ENCODE data around the gene MRPL54. TPM values are rescaled to one million over a fixed set of nuclear protein-coding genes. Genes with fewer than 3 reads are reported as not detected.

MRPL54 gene
- total RNA-seq, 1 donor from 2014 or later: 35.9 TPM

DNA sequence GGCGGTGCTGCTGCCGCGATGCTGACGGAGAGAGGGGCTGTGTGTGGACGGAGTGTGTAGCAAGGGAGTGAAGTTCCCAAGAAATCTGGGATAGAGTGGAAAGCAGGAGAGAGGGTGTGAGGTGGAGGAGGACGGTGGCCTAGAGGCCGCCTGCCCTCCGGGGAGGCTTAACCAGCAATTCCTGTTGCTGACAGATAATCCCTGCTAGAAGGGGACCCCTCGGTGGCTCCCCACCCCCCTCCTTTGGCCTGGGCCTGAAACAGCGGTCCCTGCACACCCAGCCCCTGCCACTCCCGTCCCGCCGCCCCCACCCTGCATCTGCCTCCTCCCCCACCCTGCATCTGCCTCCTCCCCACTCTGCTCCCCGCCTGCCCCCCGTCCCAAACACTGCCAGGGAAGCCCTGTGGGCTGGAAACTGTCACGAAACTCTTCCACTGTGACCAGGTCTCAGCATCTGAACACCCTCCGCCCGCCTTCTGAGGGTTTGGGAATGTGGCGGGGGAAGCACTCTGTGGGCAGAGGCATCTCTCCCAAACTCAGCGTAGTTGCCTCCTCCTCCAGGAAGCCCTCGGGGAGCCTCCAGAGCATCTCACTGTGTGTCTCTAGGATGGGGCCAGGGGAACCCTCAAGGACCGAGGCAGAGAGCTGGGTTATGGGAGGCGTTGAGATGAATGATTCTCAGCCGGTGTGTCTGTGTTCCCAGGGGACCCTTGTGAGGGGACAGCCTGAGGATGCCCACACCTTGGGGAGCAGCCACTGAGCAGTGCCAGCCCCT is 40.8 kb downstream of the MRPL54 start:
- H3K36me3 Mint-ChIP-seq: no peaks in the 10 kb centered on the region
- no peak overlapping the region for H3K4me3 Mint-ChIP-seq
- peaks cover 49% of the 10 kb centered on the region for H3K27me3 Mint-ChIP-seq
- no peak for TF ChIP-seq CTCF (conservative IDR thresholded peaks at IDR 0.05)
- DNase-seq (ENCODE audit: extremely low spot score, unreplicated experiment): no peak
- H3K9me3 Mint-ChIP-seq: no peaks in the 10 kb centered on the region
- H3K4me1 Mint-ChIP-seq (ENCODE audit: unreplicated experiment): no peaks in the 10 kb centered on the region
- no peak overlapping the region for H3K27ac Mint-ChIP-seq

DNA sequence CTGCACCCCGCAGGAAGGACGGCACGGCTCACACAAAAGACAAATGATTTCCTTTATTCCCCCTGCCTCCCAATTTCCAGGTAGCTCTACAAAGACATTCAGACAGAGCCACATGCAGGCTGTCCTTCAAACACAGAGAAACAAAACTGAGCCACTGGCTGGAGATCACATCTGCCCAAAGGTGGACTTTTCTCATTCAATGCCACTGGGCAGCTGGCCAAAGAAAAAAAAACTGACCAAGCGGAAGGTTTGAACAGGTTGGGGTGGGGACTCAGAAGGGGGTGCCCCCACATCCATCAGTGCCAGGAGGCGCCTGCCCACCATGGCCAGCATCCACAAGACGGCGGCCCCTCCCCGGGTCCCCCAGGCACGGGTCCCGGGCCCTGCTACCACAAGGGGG is 41.5 kb downstream of the MRPL54 start:
- TF ChIP-seq CTCF (conservative IDR thresholded peaks at IDR 0.05): no peak
- no peak for DNase-seq (ENCODE audit: extremely low spot score, unreplicated experiment)
- H3K27ac Mint-ChIP-seq: no peak overlapping the region
- no peaks in the 10 kb centered on the region for H3K9me3 Mint-ChIP-seq
- no peaks in the 10 kb centered on the region for H3K36me3 Mint-ChIP-seq
- H3K4me3 Mint-ChIP-seq: no peak overlapping the region
- peaks cover 48% of the 10 kb centered on the region for H3K27me3 Mint-ChIP-seq
- H3K4me1 Mint-ChIP-seq (ENCODE audit: unreplicated experiment): no peaks in the 10 kb centered on the region

DNA sequence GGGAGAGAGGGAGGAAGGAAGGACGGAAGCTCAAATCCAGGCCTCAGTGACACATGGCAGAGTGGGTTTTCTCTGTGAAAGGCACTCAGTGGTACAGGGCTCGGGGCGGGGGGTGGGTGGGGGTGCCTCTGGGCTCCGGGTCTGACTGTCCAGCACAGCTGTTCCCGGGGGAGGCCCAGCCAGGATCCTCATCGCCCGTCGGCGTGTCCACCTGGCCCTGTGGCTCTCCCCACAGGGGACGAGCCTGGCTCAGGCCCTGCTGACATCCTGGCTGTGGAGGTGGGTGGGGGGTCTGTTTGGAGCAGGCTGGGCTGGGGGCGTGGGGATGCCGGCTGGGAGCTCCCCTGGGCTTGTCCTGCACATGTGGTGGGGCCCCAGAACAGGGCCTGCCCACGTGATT is 41.9 kb downstream of the MRPL54 start:
- H3K4me3 Mint-ChIP-seq: no peak overlapping the region
- no peaks in the 10 kb centered on the region for H3K4me1 Mint-ChIP-seq (ENCODE audit: unreplicated experiment)
- DNase-seq (ENCODE audit: extremely low spot score, unreplicated experiment): no peak

DNA sequence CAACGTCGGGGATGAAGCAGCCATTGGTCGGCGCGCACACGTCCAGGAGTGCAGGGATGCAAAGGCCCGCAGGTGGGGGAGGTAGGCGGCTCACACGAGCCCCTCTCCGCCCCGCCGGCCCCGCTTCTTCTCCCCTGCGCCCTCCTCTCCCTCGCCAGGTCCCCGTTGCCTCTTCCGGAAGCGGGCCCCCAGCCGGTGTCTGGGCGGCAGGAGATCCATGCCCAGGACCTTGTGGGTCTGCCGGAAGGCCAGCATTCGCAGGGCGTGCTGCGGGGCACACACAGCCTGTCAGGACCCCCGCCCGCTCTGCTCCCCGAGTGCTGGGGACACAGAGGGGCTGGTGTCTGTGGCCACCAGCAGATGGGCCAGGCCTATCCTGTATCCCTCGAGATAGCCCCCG is 43.4 kb downstream of the MRPL54 start:
- no peak overlapping the region for H3K4me3 Mint-ChIP-seq
- no peak overlapping the region for H3K27ac Mint-ChIP-seq
- no peaks in the 10 kb centered on the region for H3K36me3 Mint-ChIP-seq
- H3K9me3 Mint-ChIP-seq: no peaks in the 10 kb centered on the region
- H3K4me1 Mint-ChIP-seq (ENCODE audit: unreplicated experiment): no peaks in the 10 kb centered on the region
- DNase-seq (ENCODE audit: extremely low spot score, unreplicated experiment): no peak
- H3K27me3 Mint-ChIP-seq: peaks cover 33% of the 10 kb centered on the region
- no peak for TF ChIP-seq CTCF (conservative IDR thresholded peaks at IDR 0.05)

More for the DNA sequence above, 41.9 kb downstream of the MRPL54 start:
- TF ChIP-seq CTCF (conservative IDR thresholded peaks at IDR 0.05): no peak
- Mint-ChIP-seq H3K27ac (no peak overlapping the region), H3K9me3 (no peaks in the 10 kb centered on the region), H3K27me3 (peaks cover 44% of the 10 kb centered on the region), H3K36me3 (no peaks in the 10 kb centered on the region)

DNA sequence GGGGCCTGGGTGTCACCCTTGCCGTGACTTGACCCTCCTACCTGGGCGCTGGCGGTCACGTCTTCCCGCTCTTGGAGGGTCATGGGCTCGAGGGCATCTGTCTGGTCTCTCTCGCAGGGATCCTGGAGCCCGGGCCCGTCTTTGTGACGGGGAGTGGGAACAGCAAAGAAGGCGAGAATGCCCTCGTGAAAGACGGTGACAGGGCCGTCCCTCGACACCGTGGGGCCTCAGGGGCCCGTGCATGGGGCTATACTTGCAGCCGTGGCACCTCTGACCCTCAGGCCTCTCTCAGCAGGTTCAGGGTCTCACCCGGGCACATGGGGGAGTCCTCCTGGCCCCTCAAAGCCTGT is 44.6 kb downstream of the MRPL54 start:
- Mint-ChIP-seq H3K36me3 (no peaks in the 10 kb centered on the region), H3K9me3 (no peaks in the 10 kb centered on the region), H3K27me3 (peaks cover 21% of the 10 kb centered on the region), H3K4me1 (ENCODE audit: unreplicated experiment) (no peaks in the 10 kb centered on the region), H3K4me3 (no peak overlapping the region), H3K27ac (no peak overlapping the region)
- no peak for TF ChIP-seq CTCF (conservative IDR thresholded peaks at IDR 0.05)
- DNase-seq (ENCODE audit: extremely low spot score, unreplicated experiment): no peak
